Nephron progenitor cell (in vitro differentiated cells): ENCODE data around the gene TRMT5.
A peak's percentile ranks its signal among the peaks of the same experiment; 100 is the strongest.

Experiments used
- DNase-seq: peaks from one replicate; pipeline ENCODE4 v3.0.0; 2021
- H3K27ac Mint-ChIP-seq: 2 replicates; pipeline ENCODE4 v1.8.0; 2021; ENCODE audit warnings: mild to moderate bottlenecking, moderate library complexity, mixed read lengths
- H3K27me3 Mint-ChIP-seq: 2 replicates; pipeline ENCODE4 v1.8.0; 2021; ENCODE audit warnings: mild to moderate bottlenecking, low read depth, mixed read lengths; ENCODE audit not compliant: poor library complexity
- H3K36me3 Mint-ChIP-seq: 2 replicates; pipeline ENCODE4 v1.8.0; 2021; ENCODE audit warnings: low read depth, mixed read lengths
- H3K4me1 Mint-ChIP-seq: 2 replicates; pipeline ENCODE4 v1.8.0; 2021; ENCODE audit warnings: mixed read lengths
- H3K4me3 Mint-ChIP-seq: 2 replicates; pipeline ENCODE4 v1.8.0; 2021; ENCODE audit warnings: mild to moderate bottlenecking, moderate library complexity, mixed read lengths
- H3K9me3 Mint-ChIP-seq: 2 replicates; pipeline ENCODE4 v1.8.0; 2021; ENCODE audit warnings: mild to moderate bottlenecking, moderate library complexity, mixed read lengths
- TF ChIP-seq, protein P1 (sequence below): fragments of 200-600 bp; sonication (generic); IDR thresholded peaks from 2 replicates; pipeline ENCODE4 v1.5.0; 2021; ENCODE audit warnings: antibody characterized with exemption

Gene TRMT5

GRCh38 chr14:60958146-60958545, 22.7 kb downstream of the TRMT5 start:
- Mint-ChIP-seq H3K9me3 (peaks cover 62% of the 10 kb centered on the region), H3K4me3 (no peak overlapping the region), H3K27ac (no peak overlapping the region), H3K4me1 (peaks cover under 1% of the 10 kb centered on the region), H3K36me3 (peaks cover 61% of the 10 kb centered on the region), H3K27me3 (no peaks in the 10 kb centered on the region)
- TF ChIP-seq, protein P1, sequence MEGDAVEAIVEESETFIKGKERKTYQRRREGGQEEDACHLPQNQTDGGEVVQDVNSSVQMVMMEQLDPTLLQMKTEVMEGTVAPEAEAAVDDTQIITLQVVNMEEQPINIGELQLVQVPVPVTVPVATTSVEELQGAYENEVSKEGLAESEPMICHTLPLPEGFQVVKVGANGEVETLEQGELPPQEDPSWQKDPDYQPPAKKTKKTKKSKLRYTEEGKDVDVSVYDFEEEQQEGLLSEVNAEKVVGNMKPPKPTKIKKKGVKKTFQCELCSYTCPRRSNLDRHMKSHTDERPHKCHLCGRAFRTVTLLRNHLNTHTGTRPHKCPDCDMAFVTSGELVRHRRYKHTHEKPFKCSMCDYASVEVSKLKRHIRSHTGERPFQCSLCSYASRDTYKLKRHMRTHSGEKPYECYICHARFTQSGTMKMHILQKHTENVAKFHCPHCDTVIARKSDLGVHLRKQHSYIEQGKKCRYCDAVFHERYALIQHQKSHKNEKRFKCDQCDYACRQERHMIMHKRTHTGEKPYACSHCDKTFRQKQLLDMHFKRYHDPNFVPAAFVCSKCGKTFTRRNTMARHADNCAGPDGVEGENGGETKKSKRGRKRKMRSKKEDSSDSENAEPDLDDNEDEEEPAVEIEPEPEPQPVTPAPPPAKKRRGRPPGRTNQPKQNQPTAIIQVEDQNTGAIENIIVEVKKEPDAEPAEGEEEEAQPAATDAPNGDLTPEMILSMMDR = no peak
- no peak for DNase-seq

DNA sequence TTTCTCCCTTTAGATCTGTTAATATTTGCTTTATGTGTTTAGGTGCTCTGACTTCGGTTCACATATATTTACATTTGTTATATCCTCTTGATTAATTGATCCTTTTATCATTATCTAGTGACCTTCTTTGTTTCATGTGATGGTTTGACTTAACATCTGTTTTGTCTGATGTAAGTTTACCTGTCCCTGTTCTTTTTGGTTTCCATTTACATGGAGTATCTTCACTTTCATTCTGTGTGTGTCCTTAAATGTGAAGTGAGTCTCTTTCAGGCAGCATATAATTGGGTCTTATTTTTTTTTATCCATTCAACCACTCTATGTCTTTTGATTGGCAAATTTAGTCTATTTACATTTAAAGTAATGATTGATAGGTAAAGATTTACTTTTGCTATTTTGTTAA, 24.2 kb downstream of the TRMT5 start:
- no peak for DNase-seq
- no peak overlapping the region for H3K4me3 Mint-ChIP-seq
- H3K27me3 Mint-ChIP-seq = no peaks in the 10 kb centered on the region
- no peak overlapping the region for H3K27ac Mint-ChIP-seq
- peaks cover 62% of the 10 kb centered on the region for H3K9me3 Mint-ChIP-seq
- no peaks in the 10 kb centered on the region for H3K4me1 Mint-ChIP-seq
- H3K36me3 Mint-ChIP-seq = peaks cover 61% of the 10 kb centered on the region
- TF ChIP-seq, protein P1 = no peak

DNA sequence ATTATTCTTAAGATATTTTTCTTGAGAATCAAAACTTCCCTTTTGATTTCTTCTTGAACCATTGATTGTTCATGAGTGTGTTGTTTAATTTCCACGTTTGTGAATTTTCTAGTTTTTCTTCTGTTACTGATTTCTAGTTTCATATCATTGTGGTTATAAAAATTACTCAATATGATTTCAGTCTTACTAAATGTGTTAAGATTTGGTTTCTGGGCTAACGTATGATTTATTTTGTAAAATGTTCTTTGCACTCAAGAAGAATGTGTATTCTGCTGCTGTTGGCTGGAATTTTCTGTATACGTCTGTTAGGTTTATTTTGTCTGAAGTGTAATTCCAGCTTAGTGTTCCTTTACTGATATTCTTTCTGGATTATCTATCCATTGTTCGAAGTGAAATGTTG, 24.7 kb downstream of the TRMT5 start:
- peaks cover 57% of the 10 kb centered on the region for H3K36me3 Mint-ChIP-seq
- H3K4me1 Mint-ChIP-seq = no peaks in the 10 kb centered on the region
- H3K27me3 Mint-ChIP-seq = no peaks in the 10 kb centered on the region
- no peak overlapping the region for H3K4me3 Mint-ChIP-seq
- H3K27ac Mint-ChIP-seq = no peak overlapping the region
- DNase-seq = no peak
- peaks cover 59% of the 10 kb centered on the region for H3K9me3 Mint-ChIP-seq
- TF ChIP-seq, protein P1 = no peak

- no peak for DNase-seq
- Mint-ChIP-seq H3K36me3 (peaks cover 21% of the 10 kb centered on the region), H3K4me1 (peaks cover 6% of the 10 kb centered on the region), H3K4me3 (no peak overlapping the region), H3K27ac (no peak overlapping the region), H3K27me3 (no peaks in the 10 kb centered on the region), H3K9me3 (peaks cover 19% of the 10 kb centered on the region)
- TF ChIP-seq, protein P1 = no peak
These were observed 29.0 kb downstream of the TRMT5 start for GRCh38 chr14:60951776-60952435.

- no peak for DNase-seq
- TF ChIP-seq, protein P1 = no peak
- Mint-ChIP-seq H3K27ac (no peak overlapping the region), H3K4me1 (peaks cover 20% of the 10 kb centered on the region), H3K36me3 (peaks cover 17% of the 10 kb centered on the region), H3K9me3 (no peaks in the 10 kb centered on the region), H3K27me3 (no peaks in the 10 kb centered on the region), H3K4me3 (no peak overlapping the region)
These were observed 34.1 kb downstream of the TRMT5 start for GRCh38 chr14:60946773-60947172.

- TF ChIP-seq, protein P1 = no peak
- no peak for DNase-seq
- no peaks in the 10 kb centered on the region for H3K9me3 Mint-ChIP-seq
- peaks cover 20% of the 10 kb centered on the region for H3K4me1 Mint-ChIP-seq
- no peak overlapping the region for H3K4me3 Mint-ChIP-seq
- peak overlapping the region; percentile 5 for H3K27ac Mint-ChIP-seq
- H3K27me3 Mint-ChIP-seq = no peaks in the 10 kb centered on the region
- H3K36me3 Mint-ChIP-seq = peaks cover 23% of the 10 kb centered on the region
These were observed 34.9 kb downstream of the TRMT5 start for GRCh38 chr14:60945984-60946383.
